SK-N-SH (cell line): ENCODE measurements around the gene NCDN. TPM values are rescaled to one million over a fixed set of nuclear protein-coding genes. Genes with fewer than 3 reads are reported as not detected.
A peak's percentile ranks its signal among the peaks of the same experiment; 100 is the strongest.

Experiments
- CTCF ChIA-PET: fragments of 300-600, 350-600 bp; formaldehyde crosslinking; extraction: SDS; loops from one replicate; lab custom pipeline; 2021; lab: Yijun Ruan, JAX
- POLR2A ChIA-PET: fragments of 350-600 bp; sonication (Branson Sonifier 250); formaldehyde crosslinking; extraction: SDS; loops from one replicate; lab custom pipeline; 2020; ENCODE audit warnings: antibody characterized with exemption, inconsistent platforms; lab: Yijun Ruan, JAX
- DNase-seq: peaks from one replicate; pipeline ENCODE4 v3.0.0; 2012
- H2AFZ ChIP-seq: fragments of 200-600 bp; sonication (generic); 2 replicates; pipeline ENCODE4 v1.8.1; 2016; ENCODE audit warnings: antibody characterized with exemption, mild to moderate bottlenecking, low read depth
- H3F3A ChIP-seq: fragments of 200-600 bp; sonication (generic); replicated peaks from 2 replicates; pipeline ENCODE3; 2016; ENCODE audit warnings: antibody characterized with exemption, mild to moderate bottlenecking; ENCODE audit not compliant: insufficient read depth
- H3K27ac ChIP-seq, 2 experiments: fragments of 200-500 bp in 1 of 2; fragments of 200-600 bp in 1 of 2; sonication (Bioruptor generic) in 1 of 2; sonication (generic), shearing (Covaris generic) in 1 of 2; 2 replicates each; pipeline versions ENCODE4 v1.5.1 to v1.6.1; 2014 to 2016; ENCODE audit warnings: low read depth in 2 of 2, inconsistent platforms in 1 of 2, low read length in 1 of 2, mild to moderate bottlenecking in 1 of 2, mixed read lengths in 1 of 2
- H3K27me3 ChIP-seq: fragments of 200-600 bp; sonication (generic), shearing (Covaris generic); 2 replicates; pipeline ENCODE4 v1.6.1; 2016; ENCODE audit warnings: mixed run types; ENCODE audit not compliant: insufficient read depth
- H3K36me3 ChIP-seq, 2 experiments: fragments of 200-500 bp in 1 of 2; fragments of 200-600 bp in 1 of 2; sonication (Bioruptor generic) in 1 of 2; sonication (generic) in 1 of 2; replicated peaks in 1 of 2; 2 replicates each; pipeline versions ENCODE3 to v1.5.1; 2014 to 2016; ENCODE audit warnings: low read length in 1 of 2, mild to moderate bottlenecking in 1 of 2; ENCODE audit not compliant: insufficient read depth in 2 of 2, control insufficient read depth in 1 of 2
- H3K4me1 ChIP-seq, 2 experiments: fragments of 200-500 bp in 1 of 2; fragments of 200-600 bp in 1 of 2; sonication (Bioruptor generic) in 1 of 2; sonication (generic), shearing (Covaris generic) in 1 of 2; 2 replicates each; pipeline versions ENCODE4 v1.5.1 to v1.6.1; 2014 to 2016; ENCODE audit warnings: low read depth in 1 of 2, low read length in 1 of 2, mixed run types in 1 of 2; ENCODE audit not compliant: insufficient read depth in 2 of 2, control insufficient read depth in 1 of 2
- H3K4me2 ChIP-seq: fragments of 200-600 bp; sonication (generic), shearing (Covaris generic); 2 replicates; pipeline ENCODE4 v1.6.1; 2017; ENCODE audit warnings: mixed run types
- H3K4me3 ChIP-seq, 2 experiments: fragments of 200-500 bp in 1 of 2; fragments of 200-600 bp in 1 of 2; sonication (Bioruptor generic) in 1 of 2; sonication (generic), shearing (Covaris generic) in 1 of 2; 2 replicates each; pipeline versions ENCODE4 v1.5.1 to v1.8.1; 2014 to 2016; ENCODE audit warnings: low read depth in 2 of 2, inconsistent platforms in 1 of 2, low read length in 1 of 2, mild to moderate bottlenecking in 1 of 2, mixed read lengths in 1 of 2, moderate library complexity in 1 of 2
- H3K79me2 ChIP-seq: fragments of 200-600 bp; sonication (generic); 2 replicates; pipeline ENCODE4 v1.8.1; 2017; ENCODE audit warnings: mild to moderate bottlenecking; ENCODE audit not compliant: insufficient read depth
- H3K9ac ChIP-seq: fragments of 200-600 bp; sonication (generic); 2 replicates; pipeline ENCODE4 v1.6.1; 2017; ENCODE audit warnings: mixed run types
- H3K9me2 ChIP-seq: fragments of 200-600 bp; sonication (generic); 2 replicates; pipeline ENCODE4 v1.6.1; 2017; ENCODE audit warnings: mixed run types
- H3K9me3 ChIP-seq: fragments of 200-600 bp; sonication (generic); 2 replicates; pipeline ENCODE4 v1.6.1; 2017; ENCODE audit warnings: mixed run types, mild to moderate bottlenecking, moderate library complexity
- H4K20me1 ChIP-seq: fragments of 200-600 bp; sonication (generic); 2 replicates; pipeline ENCODE4 v1.6.1; 2017; ENCODE audit warnings: mild to moderate bottlenecking, mixed run types; ENCODE audit not compliant: insufficient read depth
- CHD2 ChIP-seq: fragments of 150-350 bp; IDR thresholded peaks from 2 replicates; pipeline ENCODE4 v1.6.1; 2018; ENCODE audit warnings: low read length; ENCODE audit not compliant: partially characterized antibody
- CTCF ChIP-seq: fragments of 200-600 bp; sonication (generic); IDR thresholded peaks from 2 replicates; pipeline ENCODE4 v1.6.1; 2017; ENCODE audit warnings: antibody characterized with exemption, mild to moderate bottlenecking, moderate library complexity
- EP300 ChIP-seq, 2 experiments: IDR thresholded peaks; 2 replicates each; pipeline versions ENCODE4 v1.4.0 to v1.6.1; 2012; ENCODE audit warnings: borderline replicate concordance in 1 of 2, low read depth in 1 of 2, low read length in 1 of 2
- EZH2phosphoT487 ChIP-seq: fragments of 200-600 bp; sonication (generic); IDR thresholded peaks from 2 replicates; pipeline ENCODE4 v1.6.1; 2017; ENCODE audit warnings: low read depth, mixed run types, mild to moderate bottlenecking, antibody characterized with exemption, moderate library complexity, borderline replicate concordance
- FOSL2 ChIP-seq: IDR thresholded peaks from 2 replicates; pipeline ENCODE4 v1.4.0; 2012; ENCODE audit warnings: low read depth, mild to moderate bottlenecking, moderate library complexity, borderline replicate concordance
- FOXJ3 ChIP-seq: sonication (generic); formaldehyde crosslinking; IDR thresholded peaks from 2 replicates; pipeline ENCODE4 v1.5.1; 2020; ENCODE audit warnings: mild to moderate bottlenecking, missing genetic modification reagents
- GABPA ChIP-seq: IDR thresholded peaks from 2 replicates; pipeline ENCODE4 v1.4.0; 2012; ENCODE audit warnings: low read depth, mild to moderate bottlenecking
- GATA2 ChIP-seq: sonication (generic); formaldehyde crosslinking; IDR thresholded peaks from 2 replicates; pipeline ENCODE4 v1.5.0; 2020; ENCODE audit warnings: mild to moderate bottlenecking, missing genetic modification reagents
- MAX ChIP-seq: IDR thresholded peaks from 2 replicates; pipeline ENCODE4 v1.4.0; 2012; ENCODE audit warnings: low read depth
- MEF2A ChIP-seq: IDR thresholded peaks from 2 replicates; pipeline ENCODE4 v1.4.0; 2012; ENCODE audit warnings: low read depth, borderline replicate concordance
- MXI1 ChIP-seq: IDR thresholded peaks from 2 replicates; pipeline ENCODE4 v1.6.1; 2012; ENCODE audit warnings: mild to moderate bottlenecking, low read depth, low read length, improper control_type of control experiment
- NFIC ChIP-seq: IDR thresholded peaks from 2 replicates; pipeline ENCODE4 v1.4.0; 2012; ENCODE audit warnings: borderline replicate concordance
- RAD21 ChIP-seq: IDR thresholded peaks from 2 replicates; pipeline ENCODE4 v1.6.1; 2012; ENCODE audit warnings: mild to moderate bottlenecking, low read length
- RCOR1 ChIP-seq: fragments of 150-350 bp; IDR thresholded peaks from 2 replicates; pipeline ENCODE4 v1.6.1; 2017; ENCODE audit warnings: antibody characterized with exemption, low read length
- REST ChIP-seq: IDR thresholded peaks from 2 replicates; pipeline ENCODE4 v1.6.1; 2012; ENCODE audit warnings: mild to moderate bottlenecking, low read depth, low read length, moderate library complexity
- RFX5 ChIP-seq: IDR thresholded peaks from 2 replicates; pipeline ENCODE4 v1.6.1; 2012; ENCODE audit warnings: mild to moderate bottlenecking, improper control_type of control experiment, low read length
- RXRA ChIP-seq: IDR thresholded peaks from 2 replicates; pipeline ENCODE4 v1.4.0; 2012; ENCODE audit warnings: low read depth, mild to moderate bottlenecking, borderline replicate concordance
- SIN3A ChIP-seq: IDR thresholded peaks from 2 replicates; pipeline ENCODE4 v1.6.1; 2012; ENCODE audit warnings: low read depth, mild to moderate bottlenecking, low read length, moderate library complexity, borderline replicate concordance
- SMC3 ChIP-seq: IDR thresholded peaks from 2 replicates; pipeline ENCODE4 v1.6.1; 2012; ENCODE audit warnings: low read depth, low read length, improper control_type of control experiment
- TAF1 ChIP-seq: IDR thresholded peaks from 2 replicates; pipeline ENCODE4 v1.6.1; 2012; ENCODE audit warnings: low read depth, mild to moderate bottlenecking, low read length, moderate library complexity, borderline replicate concordance
- TEAD4 ChIP-seq: IDR thresholded peaks from 2 replicates; pipeline ENCODE4 v1.4.0; 2012; ENCODE audit warnings: mild to moderate bottlenecking, borderline replicate concordance; ENCODE audit not compliant: insufficient read depth
- USF1 ChIP-seq: IDR thresholded peaks from 2 replicates; pipeline ENCODE4 v1.4.0; 2012; ENCODE audit warnings: low read depth, borderline replicate concordance
- USF2 ChIP-seq: fragments of 150-350 bp; IDR thresholded peaks from 2 replicates; pipeline ENCODE4 v1.6.1; 2017; ENCODE audit warnings: antibody characterized with exemption, low read length, low read depth, borderline replicate concordance
- ZBTB33 ChIP-seq: IDR thresholded peaks from 2 replicates; pipeline ENCODE4 v1.4.0; 2012; ENCODE audit warnings: low read depth, borderline replicate concordance
- whole genome bisulfite sequencing: methylation state at CpG from one replicate; pipeline ENCODE4 v1.1.6; 2017; ENCODE audit warnings: low lambda C conversion rate; 5-methylcytosine and 5-hydroxymethylcytosine counted together
- polyA plus RNA-seq, 3 experiments: library from polyadenylated mRNA; depleted of rRNA; stranded (reverse); fragments of >200 nt; gene quantifications; 2 replicates each; pipeline ENCODE4 v1.2.3, GENCODE V29; 2012

The NCDN gene
- polyA plus RNA-seq, 1 of the 3 experiments (the other 2 are of a cell fraction): 38.3 TPM

GRCh38 chr1:35509558-35509957 is 48.0 kb upstream of the NCDN start:
- 80% methylated on average over 3 of the region's 3 CpGs for WGBS
- Histone ChIP-seq H3K9me2 (no peaks in the 10 kb centered on the region), H4K20me1 (peaks cover 15% of the 10 kb centered on the region), H2AFZ (no peak overlapping the region), H3K79me2 (peaks cover 51% of the 10 kb centered on the region), H3K9ac (no peak overlapping the region), H3K4me1 (peaks cover 17 to 31% of the 10 kb centered on the region in 2 experiments; a peak in 3 of 4 replicates), H3K4me2 (no peak overlapping the region), H3K4me3 (no peak overlapping the region), H3K36me3 (peaks cover 0 to 15% of the 10 kb centered on the region in 2 experiments), H3K9me3 (no peaks in the 10 kb centered on the region), H3F3A (peaks cover 8% of the 10 kb centered on the region), H3K27me3 (no peaks in the 10 kb centered on the region), H3K27ac (peak overlapping the region in 1 of 2 experiments; percentile 51; a peak in 2 of 4 replicates)
- CTCF ChIA-PET: interaction anchor here (1.3 to 1.4 kb wide), 2 partner anchors 10 kb away, joined by 4 to 5 read pairs; no protein-coding TSS in a partner anchor
- DNase-seq: peak; percentile 54
- POLR2A ChIA-PET: no interaction called here
- no peak for TF ChIP-seq USF1
- TF ChIP-seq MAX: no peak
- no peak for TF ChIP-seq SMC3
- no peak for TF ChIP-seq ZBTB33
- TF ChIP-seq EP300 (IDR thresholded peaks at IDR 0.05; ENCODE audit: borderline replicate concordance in 1 of 2, low read depth in 1 of 2, low read length in 1 of 2): peak in 1 of 2 experiments; percentile 39; a peak in 1 of 4 replicates
- TF ChIP-seq RXRA: no peak
- no peak for TF ChIP-seq CTCF
- TF ChIP-seq GATA2: peak; percentile 64
- TF ChIP-seq SIN3A: no peak
- TF ChIP-seq TAF1: no peak
- no peak for TF ChIP-seq RAD21
- no peak for TF ChIP-seq EZH2phosphoT487
- TF ChIP-seq MEF2A: no peak
- TF ChIP-seq RCOR1: peak; percentile 90
- TF ChIP-seq FOSL2: no peak
- no peak for TF ChIP-seq FOXJ3 (CRISPR knock-in tag)
- no peak for TF ChIP-seq TEAD4
- no peak for TF ChIP-seq GABPA
- peak; percentile 71 for TF ChIP-seq CHD2
- no peak for TF ChIP-seq REST
- TF ChIP-seq RFX5: no peak
- no peak for TF ChIP-seq USF2
- TF ChIP-seq NFIC: no peak
- TF ChIP-seq MXI1: 0 out of 2 replicates have a peak, but pooled peaks have one; percentile 26
